HT-29 (cell line): ENCODE data around the gene ARHGEF12. TPM values are rescaled to one million over a fixed set of nuclear protein-coding genes. Genes with fewer than 3 reads are reported as not detected.

Experiments
- DNase-seq: peaks from one replicate; pipeline ENCODE4 v3.0.0-alpha.2; 2015; ENCODE audit warnings: low spot score
- total RNA-seq: library from RNA; depleted of rRNA; stranded (reverse); fragments of >200 nt; shearing (Covaris generic); gene quantifications from 2 replicates; pipeline ENCODE4 v1.2.3, GENCODE V29; 2014

Gene ARHGEF12
- total RNA-seq, 1 experiment from 2014 or later = 45.1 TPM

DNA sequence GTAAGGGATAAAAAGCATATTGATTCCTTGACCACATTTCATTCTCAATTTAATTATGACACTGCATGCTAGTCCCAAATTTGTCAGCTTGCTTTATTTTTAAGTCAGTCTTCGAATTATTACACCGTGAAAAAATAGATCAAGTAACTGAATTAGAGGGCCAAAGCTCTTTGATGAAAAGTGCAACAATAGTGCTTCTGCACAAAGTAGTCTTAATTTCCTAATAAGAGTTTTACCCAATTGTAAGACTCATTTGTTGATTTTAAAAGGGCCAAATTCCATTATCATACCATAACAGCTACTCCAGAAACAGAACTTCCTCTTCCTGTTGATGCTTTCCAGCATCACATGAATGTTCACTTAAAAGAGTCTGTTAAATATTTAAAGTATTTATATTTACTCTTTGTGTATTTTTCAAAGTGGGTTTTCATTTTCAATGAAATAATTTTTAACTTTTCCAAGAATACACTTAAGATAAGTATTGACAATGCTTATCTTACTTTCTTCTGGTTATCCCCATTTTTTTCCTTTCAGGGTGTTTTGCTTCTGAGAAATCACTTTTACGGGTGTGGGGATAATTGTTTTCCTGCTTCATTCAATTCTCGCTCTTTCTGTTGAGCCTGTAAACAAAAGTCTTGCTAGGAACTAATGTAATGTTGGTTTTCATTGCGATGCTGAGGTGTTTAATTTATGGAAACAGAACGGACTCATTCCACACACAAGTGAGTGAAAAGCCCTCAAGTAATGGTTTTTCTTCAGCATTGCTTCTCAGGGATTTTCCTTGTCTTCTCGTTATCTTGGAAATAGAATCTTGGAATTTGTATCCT, 2.1 kb downstream of the ARHGEF12 start:
- peak; percentile 53 for DNase-seq

DNA sequence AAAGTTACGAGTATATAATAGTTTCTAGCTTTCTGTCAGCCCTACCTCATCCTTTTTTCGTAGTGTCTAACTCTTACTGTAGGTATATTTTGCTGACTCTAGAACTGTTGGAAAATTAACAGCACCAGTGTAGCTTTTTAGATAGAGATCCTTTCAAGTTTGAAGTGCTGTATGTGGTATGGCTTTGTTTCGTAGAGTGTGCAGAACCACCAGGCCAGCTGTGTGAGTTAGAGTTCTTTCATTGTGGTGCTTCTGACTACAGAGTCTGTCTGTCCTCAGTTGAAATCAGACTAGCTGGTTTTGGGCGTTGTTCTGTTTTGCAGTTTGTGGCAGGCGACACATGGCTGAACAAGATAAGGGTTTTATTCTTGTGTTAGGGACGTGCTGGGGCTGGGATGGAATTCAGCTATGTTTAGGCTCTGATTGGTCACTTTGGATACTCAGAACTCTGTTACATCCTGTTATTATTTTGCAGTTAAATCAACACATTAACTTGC, 3.2 kb downstream of the ARHGEF12 start:
- DNase-seq = peak; percentile 64

DNA sequence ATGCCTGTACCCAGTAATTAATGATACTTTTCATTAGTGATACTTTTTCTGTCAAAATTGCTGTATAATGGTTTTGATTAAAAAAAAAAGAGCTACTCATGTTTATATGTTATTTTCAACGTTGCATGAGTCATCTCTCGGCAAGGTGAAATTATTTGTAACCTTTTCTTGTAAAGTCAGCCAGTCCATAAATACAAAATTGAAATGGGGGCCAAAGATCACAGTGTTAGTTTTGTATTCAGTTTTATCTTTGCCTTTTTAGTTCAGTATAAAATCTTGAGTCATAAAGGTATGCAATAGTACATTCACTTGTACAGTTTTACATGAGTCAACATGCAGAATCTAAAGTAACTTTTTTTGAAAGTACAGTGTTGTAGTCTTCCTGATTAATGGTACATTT, 4.3 kb downstream of the ARHGEF12 start:
- DNase-seq = no peak

DNA sequence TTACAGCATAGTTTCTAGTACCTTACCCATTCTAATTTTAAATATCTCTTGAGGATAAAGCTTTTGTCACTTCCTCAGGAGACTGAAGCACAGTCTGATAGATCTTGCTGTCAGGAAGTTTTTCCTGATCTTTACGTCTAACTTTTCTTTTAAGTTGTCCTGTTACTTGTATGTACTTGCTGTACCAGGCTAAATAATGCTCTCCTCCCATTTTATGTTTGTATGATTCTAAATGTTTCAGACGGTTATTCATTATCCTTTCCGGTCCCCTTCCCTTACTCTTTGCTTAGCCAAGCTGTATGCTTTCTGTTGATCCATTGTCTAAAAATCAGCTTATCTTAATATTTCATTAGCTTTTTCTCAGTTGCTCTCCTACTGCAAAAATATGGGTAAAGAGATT, 6.0 kb downstream of the ARHGEF12 start:
- no peak for DNase-seq

DNA sequence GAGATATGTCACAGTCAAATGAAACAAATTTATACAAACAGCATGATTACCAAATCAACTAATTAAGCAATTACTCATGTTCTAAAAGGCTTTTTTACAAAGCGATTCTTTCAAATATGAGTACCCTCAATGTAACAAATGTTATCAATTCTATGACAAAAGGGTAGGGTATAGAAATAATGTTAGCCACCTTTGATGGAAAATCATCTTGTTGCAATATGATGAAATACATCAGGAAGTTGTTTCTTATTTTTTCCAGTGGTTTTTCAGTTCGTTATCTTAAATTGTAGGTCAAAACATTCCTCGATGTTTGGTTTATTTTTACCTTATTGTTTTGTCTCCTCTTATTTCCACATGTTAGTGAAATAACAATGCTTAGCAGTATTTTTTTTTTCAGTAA, 6.5 kb downstream of the ARHGEF12 start:
- DNase-seq = no peak

DNA sequence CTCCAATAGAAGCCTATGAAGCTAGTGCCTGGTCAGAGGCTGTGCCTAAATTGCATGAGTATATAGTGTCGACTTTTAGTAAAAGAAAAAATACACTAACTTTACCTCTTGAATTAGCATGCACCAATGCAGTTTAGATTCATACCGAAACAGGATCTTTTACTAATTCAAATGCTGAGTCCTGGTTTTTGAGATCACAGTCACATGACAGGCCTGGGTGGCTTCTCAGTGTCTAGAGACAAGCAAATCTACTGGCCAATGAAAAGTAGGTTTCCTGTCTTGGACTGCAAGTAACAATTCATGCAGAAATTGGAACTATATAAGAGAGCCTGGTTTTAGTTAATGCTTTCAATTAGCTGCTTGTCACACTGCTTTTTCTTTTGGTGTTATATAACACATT, 7.2 kb downstream of the ARHGEF12 start:
- DNase-seq = no peak

DNA sequence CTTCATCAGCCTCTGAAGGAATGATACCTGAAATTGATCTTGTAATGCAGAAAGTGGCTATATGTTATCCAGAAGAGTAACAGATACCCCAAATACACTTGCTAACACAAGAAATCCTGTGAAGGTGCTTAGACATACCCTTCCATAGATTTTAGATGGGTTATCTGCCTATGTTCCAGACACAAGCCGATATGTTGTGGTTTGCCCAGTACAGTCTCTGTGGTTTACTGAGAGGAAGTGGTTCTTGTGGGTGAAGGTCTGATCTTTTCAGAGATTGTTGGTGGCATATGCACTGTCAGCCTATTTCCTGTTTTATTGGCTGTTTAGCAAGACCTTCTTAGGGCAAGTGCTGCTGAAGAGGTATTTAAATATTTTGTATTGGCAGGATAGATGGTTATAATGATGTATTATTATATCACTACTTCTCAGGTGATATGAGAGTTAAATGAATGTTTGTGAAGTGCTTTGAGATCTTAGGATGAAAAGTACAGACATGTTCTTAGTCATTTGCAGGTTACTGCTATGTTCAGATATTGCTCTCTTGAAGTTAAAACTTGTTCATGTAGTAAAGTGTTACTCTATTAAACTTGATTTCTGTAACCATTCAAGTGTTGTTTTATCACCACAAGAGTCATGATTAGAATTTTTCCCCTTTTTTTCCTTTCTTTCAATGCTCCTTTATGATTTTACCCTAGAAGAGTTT, 8.2 kb downstream of the ARHGEF12 start:
- DNase-seq = peak; percentile 83

DNA sequence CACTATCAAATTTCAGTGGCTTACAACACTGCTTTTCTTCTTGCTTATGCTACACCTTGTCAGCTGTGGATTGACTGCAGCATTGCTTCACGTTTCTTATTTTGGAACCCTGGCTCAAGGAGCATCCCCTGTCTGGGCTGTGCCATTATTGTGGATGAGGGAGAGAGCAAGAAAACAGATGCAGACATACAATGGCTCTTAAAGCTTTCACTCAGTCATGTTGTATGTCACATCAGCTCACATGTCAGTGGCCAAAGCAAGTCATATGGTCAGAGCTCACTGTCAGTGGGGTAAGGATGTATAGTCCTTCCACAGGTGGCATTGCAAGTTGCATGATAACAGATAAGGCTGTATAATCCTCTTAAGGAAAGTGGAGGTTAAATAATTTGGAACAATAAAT, 10.0 kb downstream of the ARHGEF12 start:
- no peak for DNase-seq

DNA sequence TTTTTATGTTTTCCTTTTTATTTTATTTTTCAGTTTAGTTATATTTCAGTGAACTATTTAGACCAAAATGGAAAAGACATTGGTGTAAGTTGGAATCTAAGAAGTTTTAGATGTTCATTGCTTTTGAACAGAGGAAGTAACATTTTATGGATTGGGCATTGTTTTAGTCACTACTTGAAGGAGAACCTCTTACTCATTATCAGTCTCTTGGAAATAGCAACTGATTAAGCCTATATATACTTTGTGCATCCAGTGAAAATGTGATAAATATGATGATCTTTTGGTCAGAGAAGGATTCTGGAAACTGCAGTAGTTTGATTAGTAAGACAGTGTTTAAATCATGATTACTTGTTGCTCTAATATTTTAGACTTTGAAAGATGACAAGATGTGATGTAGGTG, 14.4 kb downstream of the ARHGEF12 start:
- no peak for DNase-seq

DNA sequence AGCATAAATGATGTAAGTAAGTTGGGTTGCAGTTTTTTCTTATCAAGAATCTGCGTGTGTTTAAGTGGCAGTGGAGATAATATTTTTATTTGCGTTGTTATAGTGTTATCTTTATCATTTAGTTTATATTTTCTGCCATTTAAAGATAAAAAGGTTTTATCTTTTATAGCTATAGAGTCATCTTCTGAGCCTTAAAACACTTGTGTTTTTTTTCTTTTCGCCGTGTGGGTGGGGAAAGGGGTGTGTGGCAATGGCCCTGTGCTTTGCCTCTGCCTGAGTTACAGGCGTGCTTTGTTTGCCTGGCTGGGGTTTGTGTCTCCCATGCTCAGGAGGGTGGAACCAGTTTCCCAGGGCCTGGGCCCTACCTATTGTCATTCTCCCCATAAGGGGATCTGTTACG, 16.2 kb downstream of the ARHGEF12 start:
- no peak for DNase-seq

DNA sequence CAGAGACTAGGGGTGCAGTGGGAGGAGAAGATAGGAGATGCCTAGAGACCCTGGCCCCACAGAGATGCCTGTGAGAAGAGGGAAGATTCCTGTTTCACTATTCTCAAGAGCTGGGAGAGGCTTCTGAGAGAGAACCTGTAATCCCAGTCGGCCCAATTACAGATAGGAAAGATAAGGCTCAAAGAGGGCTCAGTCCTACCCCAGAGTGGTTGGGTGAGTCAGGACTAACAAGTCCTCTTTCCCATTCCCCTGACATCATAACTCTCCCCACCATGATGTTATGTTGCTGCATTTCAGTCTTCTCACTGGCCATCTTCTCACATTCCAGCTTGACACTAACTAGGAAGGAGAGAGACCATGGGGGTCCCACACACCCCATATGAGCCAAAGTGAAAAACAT, 17.9 kb downstream of the ARHGEF12 start:
- no peak for DNase-seq

DNA sequence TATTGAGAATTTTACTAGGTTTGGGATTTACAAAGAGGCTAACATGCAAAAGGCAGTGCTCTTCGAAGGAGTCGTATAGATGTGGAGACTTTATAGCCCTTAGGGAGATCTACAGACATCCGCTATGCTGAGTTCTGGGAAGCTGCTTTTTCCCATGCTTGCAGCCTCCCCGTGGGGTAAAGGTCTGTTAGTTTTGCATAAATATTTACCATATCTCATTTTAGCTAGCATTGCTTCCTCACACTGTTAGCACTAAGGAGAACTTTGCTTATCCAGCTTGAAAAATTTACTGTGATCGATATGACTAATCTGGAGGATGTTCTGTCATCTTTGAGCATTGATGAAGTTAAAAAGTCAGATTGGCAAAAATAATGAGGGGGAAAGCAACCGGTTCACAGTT, 18.6 kb downstream of the ARHGEF12 start:
- no peak for DNase-seq

DNA sequence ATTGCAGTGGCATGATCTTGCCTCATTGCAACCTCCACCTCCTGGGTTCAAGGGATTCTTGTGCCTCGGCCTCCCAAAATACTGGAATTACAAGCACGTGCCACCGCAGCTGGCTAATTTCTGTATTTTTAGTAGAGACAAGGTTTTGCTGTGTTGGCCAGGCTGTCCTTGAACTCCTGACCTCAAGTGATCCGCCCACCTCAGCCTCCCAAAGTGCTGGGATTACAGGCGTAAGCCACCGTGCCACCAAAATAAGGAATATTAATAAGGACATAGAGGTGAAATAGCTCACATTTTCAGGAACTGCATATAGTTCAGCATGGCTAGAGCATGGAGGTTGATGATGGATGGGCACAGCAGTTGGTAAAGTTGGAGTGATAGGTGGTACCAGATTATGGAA, 21.4 kb downstream of the ARHGEF12 start:
- no peak for DNase-seq

DNA sequence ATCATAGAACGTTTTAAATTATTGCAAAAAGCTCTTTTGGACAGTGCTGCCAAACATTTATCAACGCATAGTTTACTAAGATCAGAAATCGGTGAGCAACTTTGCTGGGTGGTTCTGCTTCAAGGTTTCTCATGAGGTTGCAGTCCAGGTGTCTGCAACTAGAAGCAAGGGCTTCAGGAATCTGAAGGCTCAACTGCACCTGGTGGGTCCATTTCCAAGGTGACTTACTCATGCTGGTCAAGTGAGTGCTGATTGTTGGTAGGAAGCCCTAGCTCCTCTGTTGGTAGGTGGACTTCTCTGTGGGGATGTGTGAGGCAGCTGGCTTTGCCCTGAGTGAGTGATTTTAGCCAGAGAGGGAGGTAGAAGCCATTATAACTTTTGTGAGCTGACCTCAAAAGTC, 22.5 kb downstream of the ARHGEF12 start:
- DNase-seq = no peak

DNA sequence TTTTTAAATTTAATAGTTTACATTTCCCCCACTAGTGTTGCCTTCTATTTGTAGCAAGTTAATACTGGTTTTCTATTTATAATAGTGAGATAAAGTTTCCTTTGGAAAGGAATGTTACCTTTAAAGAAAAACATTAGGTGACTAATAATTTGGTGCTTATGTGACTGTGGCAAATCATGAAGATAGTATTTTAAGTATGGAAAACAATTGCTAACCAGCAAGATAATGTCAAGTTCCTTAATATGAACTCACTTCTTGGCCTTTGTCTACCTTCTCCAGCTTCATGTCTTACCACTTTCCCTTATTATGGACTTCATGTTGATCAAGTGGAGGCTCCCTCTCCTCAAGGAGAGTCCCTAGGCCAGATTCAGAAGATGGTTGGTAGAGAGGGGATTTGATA, 27.2 kb downstream of the ARHGEF12 start:
- no peak for DNase-seq

DNA sequence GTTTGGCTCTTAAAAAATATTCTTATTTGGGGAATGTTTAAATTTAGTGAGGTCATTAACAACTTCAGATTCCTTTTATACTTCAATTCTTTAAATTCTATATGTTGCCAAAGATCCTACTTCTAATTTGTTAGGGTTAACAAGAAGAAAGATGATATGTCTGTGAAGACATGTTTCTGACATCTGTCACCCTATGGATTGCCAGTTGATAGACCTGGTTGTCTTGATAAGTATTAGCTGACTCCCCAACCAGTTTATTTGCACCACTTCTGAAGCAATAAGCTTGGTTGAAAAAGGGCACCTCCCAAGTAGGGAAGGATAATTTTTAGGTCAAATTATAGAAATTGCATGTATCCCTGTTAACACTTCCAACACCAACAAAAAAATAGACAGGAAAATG, 29.3 kb downstream of the ARHGEF12 start:
- DNase-seq = no peak

DNA sequence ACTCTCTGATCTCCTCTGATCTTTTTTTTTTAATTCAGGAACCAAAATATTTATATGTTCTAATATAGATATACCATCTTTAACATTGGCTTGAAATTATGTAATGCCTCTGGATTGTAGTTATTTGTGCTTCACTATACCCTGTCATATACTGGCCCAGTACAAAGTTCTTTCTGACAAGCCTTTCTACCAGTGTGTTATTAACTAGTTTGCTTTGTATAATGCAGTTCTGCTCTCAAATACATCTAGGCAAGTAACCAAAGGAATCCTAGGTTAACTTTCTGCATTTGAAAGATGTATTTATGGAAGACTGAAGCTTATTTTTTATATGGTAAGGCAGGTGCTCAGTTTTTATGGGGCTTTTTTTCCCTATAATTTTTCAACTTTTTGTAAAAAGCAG, 36.1 kb downstream of the ARHGEF12 start:
- DNase-seq = no peak

DNA sequence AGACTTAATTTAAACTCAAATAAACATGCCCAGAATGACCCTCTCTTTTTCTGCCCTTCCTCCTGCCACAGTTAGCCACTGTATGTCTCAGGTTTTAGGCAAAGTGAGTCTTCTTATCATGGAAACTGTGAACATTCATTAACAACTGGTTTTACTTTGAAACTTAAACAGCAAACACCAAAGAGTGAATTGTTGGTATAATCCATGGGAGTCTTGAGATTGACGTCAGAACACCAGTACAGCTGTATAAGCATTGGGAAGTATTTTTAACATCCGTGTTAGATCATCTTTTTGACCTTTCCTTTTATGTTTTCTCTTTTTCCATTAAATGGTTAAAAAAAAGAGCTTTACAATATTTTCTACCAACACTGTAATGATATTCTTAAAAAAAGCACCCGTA, 38.9 kb downstream of the ARHGEF12 start:
- DNase-seq = no peak

DNA sequence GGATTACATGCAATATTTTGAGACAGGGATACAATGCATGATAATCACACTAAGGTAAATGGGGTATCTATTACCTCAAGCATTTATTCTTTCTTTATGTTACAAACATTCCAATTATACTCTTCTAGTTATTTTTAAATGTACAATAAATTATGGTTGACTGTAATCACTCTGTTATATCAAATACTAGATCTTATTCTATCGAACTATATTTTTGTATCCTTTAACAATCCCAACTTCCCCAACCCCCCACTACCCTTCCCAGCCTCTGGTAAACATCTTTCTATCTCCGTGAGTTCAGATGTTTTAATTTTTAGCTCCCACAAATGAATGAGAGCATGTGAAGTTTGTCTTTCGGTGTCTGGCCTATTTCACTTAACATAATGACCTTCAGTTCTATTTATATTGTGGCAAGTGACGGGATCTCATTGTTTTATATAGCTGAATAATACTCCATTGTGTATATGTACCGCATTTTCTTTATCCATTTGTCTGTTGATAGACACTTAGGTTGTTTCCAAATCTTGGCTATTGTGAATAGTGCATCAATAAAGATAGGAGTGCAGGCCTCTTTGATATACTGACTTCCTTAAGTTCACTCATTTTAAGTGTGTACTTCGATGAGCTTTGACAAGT, 40.5 kb downstream of the ARHGEF12 start:
- no peak for DNase-seq

DNA sequence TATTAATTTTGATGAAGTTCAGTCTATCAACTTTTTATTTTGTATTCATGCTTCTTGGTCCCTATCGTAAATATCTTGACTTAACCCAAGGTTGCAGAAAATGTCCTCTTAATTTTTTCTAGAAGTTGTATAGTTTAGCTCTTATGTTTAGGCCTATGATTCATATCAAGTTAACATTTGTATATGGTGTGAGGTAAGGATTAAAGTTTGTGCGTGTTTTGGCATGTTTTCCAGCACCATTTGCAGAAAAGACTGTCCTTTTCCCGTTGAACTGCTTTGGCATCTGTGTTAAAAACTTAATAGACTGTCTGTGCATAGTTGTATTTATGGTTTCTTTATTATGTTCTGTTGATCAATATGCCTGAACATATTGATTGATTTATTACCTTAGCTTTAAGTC, 42.3 kb downstream of the ARHGEF12 start:
- no peak for DNase-seq

DNA sequence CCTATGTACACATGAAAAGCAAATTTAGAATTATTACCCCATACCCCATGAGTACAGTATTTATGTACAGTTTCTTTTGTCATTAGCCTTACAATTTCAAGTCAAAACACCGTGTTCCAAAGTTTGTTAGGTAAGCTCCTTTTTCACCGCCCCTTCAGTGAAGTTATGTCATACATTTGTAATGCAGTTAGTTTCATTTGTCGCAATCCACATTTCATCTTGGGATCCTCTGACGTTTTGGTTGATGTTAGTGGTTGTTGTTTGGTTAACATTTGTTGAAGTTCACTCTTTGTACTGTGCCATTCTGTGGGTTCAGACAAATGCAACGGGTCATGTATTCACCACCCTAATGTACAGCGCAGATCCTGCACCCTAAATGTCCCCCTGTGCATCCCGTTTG, 45.2 kb downstream of the ARHGEF12 start:
- DNase-seq = no peak

DNA sequence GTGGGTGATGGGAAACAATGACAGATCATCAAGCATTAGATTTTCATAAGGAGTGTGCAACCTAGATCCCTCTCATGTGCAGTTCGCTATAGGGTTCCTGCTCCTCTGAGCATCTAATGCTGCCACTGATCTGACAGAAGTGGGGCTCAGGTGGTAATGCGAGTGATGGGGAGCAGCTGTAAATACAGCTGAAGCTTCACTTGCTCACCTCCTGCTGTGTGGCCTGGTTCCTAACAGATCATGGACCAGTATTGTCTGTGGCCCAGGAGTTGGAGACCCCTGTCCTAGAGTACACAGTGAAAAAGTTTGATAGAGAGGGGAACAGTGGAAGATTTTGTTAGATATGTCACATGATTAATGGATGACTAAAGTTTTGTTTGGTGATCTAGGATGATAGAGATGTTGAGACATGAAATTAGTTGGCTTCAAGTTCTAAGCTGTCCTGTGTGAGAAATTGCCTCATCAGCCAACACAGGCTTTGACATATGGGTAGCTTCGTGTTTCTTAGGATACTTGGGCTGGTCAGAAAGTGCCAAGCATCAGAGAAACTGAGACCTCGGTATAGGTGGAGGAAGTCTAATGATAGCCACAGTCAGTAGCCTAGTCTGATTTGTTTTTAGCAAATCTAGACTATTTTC, 47.4 kb downstream of the ARHGEF12 start:
- DNase-seq = no peak
